LNCaP clone FGC (cell line): Measurements from ENCODE around the gene SETD6.

Experiments
- DNase-seq: peaks from one replicate; pipeline ENCODE4 v3.0.0-alpha.2; 2011; ENCODE audit warnings: low read depth
- H3K4me3 ChIP-seq: 2 replicates; pipeline ENCODE4 v1.5.1; 2011; ENCODE audit warnings: mild to moderate bottlenecking, low read depth, low read length, control low read depth
- TF ChIP-seq, protein P1 (sequence below): IDR thresholded peaks from 2 replicates; pipeline ENCODE4 v1.5.1; 2012; ENCODE audit warnings: mild to moderate bottlenecking; ENCODE audit not compliant: control insufficient read depth, insufficient read depth; ENCODE audit errors: extremely low read depth

Gene SETD6

GRCh38 chr16:58493756-58494431 lies 21.4 kb upstream of the SETD6 start:
- no peak for DNase-seq
- TF ChIP-seq, protein P1, sequence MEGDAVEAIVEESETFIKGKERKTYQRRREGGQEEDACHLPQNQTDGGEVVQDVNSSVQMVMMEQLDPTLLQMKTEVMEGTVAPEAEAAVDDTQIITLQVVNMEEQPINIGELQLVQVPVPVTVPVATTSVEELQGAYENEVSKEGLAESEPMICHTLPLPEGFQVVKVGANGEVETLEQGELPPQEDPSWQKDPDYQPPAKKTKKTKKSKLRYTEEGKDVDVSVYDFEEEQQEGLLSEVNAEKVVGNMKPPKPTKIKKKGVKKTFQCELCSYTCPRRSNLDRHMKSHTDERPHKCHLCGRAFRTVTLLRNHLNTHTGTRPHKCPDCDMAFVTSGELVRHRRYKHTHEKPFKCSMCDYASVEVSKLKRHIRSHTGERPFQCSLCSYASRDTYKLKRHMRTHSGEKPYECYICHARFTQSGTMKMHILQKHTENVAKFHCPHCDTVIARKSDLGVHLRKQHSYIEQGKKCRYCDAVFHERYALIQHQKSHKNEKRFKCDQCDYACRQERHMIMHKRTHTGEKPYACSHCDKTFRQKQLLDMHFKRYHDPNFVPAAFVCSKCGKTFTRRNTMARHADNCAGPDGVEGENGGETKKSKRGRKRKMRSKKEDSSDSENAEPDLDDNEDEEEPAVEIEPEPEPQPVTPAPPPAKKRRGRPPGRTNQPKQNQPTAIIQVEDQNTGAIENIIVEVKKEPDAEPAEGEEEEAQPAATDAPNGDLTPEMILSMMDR = no peak
- no peak overlapping the region for H3K4me3 ChIP-seq

GRCh38 chr16:58494981-58495520 lies 20.3 kb upstream of the SETD6 start:
- TF ChIP-seq, protein P1 = peak; percentile 47
- DNase-seq = peak; percentile 78
- no peak overlapping the region for H3K4me3 ChIP-seq

- no peak for DNase-seq
- H3K4me3 ChIP-seq = no peak overlapping the region
- TF ChIP-seq, protein P1 = no peak
These were observed 19.6 kb upstream of the SETD6 start for GRCh38 chr16:58495521-58496331.

DNA sequence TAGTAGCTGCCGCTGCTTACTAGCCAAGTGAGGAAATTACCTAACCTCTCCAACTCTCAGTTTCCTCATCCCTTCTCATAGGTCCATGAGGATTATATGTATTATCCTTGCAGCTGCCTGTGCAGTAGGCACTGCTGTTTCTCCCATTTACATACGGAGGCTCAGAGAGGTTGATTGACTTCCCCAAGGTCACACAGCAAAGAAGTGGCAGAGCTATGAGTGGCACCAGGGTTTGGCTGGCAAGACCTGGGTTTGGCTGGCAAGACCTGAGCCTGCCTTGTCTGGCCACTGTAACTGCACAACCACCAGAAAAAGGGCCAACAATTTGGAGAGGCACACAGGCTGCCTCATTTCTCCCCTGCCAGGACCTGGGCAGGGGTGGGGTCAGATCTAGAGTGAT lies 17.8 kb upstream of the SETD6 start:
- TF ChIP-seq, protein P1 = no peak
- no peak for DNase-seq
- H3K4me3 ChIP-seq = no peak overlapping the region

GRCh38 chr16:58497935-58498334 lies 17.4 kb upstream of the SETD6 start:
- H3K4me3 ChIP-seq = no peak overlapping the region
- DNase-seq = no peak
- TF ChIP-seq, protein P1 = no peak

DNA sequence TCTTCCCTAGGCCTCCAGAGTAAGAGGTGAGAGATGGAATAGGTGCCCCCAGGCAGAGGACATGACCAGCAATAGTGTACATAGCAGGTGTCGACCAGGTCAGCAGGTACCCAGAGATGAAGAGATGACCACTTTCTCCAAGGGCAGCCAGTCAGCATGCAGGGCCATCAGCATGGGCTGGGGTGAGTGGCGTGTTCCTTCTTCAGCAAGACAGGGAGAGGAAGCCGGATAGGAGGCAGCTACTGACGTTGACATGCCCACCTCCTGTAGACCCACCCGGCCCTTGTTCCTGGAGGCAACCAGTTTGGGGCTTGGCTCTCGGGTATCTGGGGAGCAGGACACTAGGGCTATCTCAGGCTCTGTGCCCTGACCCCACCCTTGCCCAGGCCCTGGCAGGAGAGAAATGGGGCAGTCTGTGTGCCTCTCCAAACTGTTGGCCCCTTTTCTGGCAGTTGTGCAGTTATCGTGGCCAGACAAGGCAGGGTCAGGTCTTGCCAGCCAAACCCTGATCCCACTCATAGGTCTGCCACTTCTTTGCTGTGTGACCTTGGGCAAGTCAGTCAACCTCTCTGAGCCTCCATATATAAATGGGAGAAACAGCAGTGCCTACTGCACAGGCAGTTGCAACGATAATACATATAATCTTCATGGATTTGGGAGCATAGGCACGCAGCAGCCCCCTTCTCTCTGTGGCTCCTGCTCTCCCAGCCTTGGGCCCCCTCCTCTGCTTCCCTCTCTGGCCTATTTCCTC lies 16.8 kb upstream of the SETD6 start:
- TF ChIP-seq, protein P1 = no peak
- no peak for DNase-seq
- H3K4me3 ChIP-seq = no peak overlapping the region
